Nasal cavity respiratory epithelium epithelial cell of viscerocranial mucosa (primary cell): Measurements from ENCODE around the gene ZNF780B. TPM values are rescaled to one million over a fixed set of nuclear protein-coding genes. Genes with fewer than 3 reads are reported as not detected.

ENCODE experiments used
- total RNA-seq: library from RNA; depleted of rRNA; stranded (reverse); fragments of >200 nt; gene quantifications from 2 replicates; pipeline ENCODE4 v1.2.3, GENCODE V29; 2014

Gene ZNF780B
- 4.8 and 20.2 TPM in 2 replicates for total RNA-seq

GRCh38 chr19:40055832-40056504, at the start of gene ZNF780B:
TSS of gene ZNF780B (minus strand) at chr19:40056231. CDS start at chr19:40050332, 5,899 bp downstream.

GRCh38 chr19:40090241-40091204, 34.5 kb upstream of the ZNF780B start, which contains the start of gene ZNF780A:
TSS of gene ZNF780A (minus strand) at chr19:40090943. CDS start at chr19:40084753, 6,190 bp downstream.

GRCh38 chr19:39996811-39997637, 59.0 kb downstream of the ZNF780B start, which contains the start of gene ZNF546:
TSS of gene ZNF546 (plus strand) at chr19:39997060. CDS start at chr19:39998327, 1,267 bp downstream.

Other genes starting within 250 kb of the ZNF780B start
- 4.1 and 14.3 TPM in 2 replicates for gene DYRK1B, start 222.1 kb downstream of the ZNF780B start, total RNA-seq
- 140 and 218 TPM in 2 replicates for gene FBL, start 209.9 kb downstream of the ZNF780B start, total RNA-seq
- gene FCGBP, start 121.6 kb downstream of the ZNF780B start, total RNA-seq = 1.4 and 2.3 TPM in 2 replicates
- 84.1 and 118 TPM in 2 replicates for gene PSMC4, start 85.1 kb downstream of the ZNF780B start, total RNA-seq
- 0.68 and 3.0 TPM in 2 replicates for gene ZNF546, start 59.2 kb downstream of the ZNF780B start, total RNA-seq
- gene ZNF780A, start 34.7 kb upstream of the ZNF780B start, total RNA-seq = 6.8 and 15.9 TPM in 2 replicates
- gene MAP3K10, start 135.2 kb upstream of the ZNF780B start, total RNA-seq = 10.6 and 13.6 TPM in 2 replicates
- gene TTC9B, start 162.2 kb upstream of the ZNF780B start, total RNA-seq = under 0.01 TPM in 1 of 2 replicates, not detected in the other
- gene CCNP, start 170.5 kb upstream of the ZNF780B start, total RNA-seq = under 0.01 and 0.07 TPM in 2 replicates
- 58.1 and 79.5 TPM in 2 replicates for gene AKT2, start 229.1 kb upstream of the ZNF780B start, total RNA-seq